Measurements from ENCODE around the gene ARL8A. TPM values are rescaled to one million over a fixed set of nuclear protein-coding genes. Genes with fewer than 3 reads are reported as not detected.

Gene ARL8A
- total and polyA plus RNA-seq, 2 donors (not counting 1 experiment from before 2014, with no cell fraction given): 67.6 to 70.7 TPM

- H3K4me1 Mint-ChIP-seq: peaks cover 62% of the 10 kb centered on the region
- ATAC-seq (ENCODE audit: low read depth) (no peak), DNase-seq (peak; percentile 33)
- TF ChIP-seq EZH2 (IDR thresholded peaks at IDR 0.05; ENCODE audit: borderline replicate concordance, insufficient read depth, low read depth, low read length, poor library complexity, severe bottlenecking): no peak
- TF ChIP-seq, protein P1, sequence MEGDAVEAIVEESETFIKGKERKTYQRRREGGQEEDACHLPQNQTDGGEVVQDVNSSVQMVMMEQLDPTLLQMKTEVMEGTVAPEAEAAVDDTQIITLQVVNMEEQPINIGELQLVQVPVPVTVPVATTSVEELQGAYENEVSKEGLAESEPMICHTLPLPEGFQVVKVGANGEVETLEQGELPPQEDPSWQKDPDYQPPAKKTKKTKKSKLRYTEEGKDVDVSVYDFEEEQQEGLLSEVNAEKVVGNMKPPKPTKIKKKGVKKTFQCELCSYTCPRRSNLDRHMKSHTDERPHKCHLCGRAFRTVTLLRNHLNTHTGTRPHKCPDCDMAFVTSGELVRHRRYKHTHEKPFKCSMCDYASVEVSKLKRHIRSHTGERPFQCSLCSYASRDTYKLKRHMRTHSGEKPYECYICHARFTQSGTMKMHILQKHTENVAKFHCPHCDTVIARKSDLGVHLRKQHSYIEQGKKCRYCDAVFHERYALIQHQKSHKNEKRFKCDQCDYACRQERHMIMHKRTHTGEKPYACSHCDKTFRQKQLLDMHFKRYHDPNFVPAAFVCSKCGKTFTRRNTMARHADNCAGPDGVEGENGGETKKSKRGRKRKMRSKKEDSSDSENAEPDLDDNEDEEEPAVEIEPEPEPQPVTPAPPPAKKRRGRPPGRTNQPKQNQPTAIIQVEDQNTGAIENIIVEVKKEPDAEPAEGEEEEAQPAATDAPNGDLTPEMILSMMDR (IDR thresholded peaks at IDR 0.05): no peak
- Histone ChIP-seq H3K27ac (ENCODE audit: low read length in 2 of 2) (no peak overlapping the region), H3K4me3 (ENCODE audit: control extremely low read depth in 1 of 5, extremely low read depth in 1 of 5, insufficient read depth in 1 of 5, low read depth in 2 of 5, low read length in 4 of 5) (no peak overlapping the region), H3K9ac (ENCODE audit: low read length) (peak overlapping the region; percentile 30), H3K79me2 (ENCODE audit: control insufficient read depth, insufficient read depth, low read length) (peaks cover 27% of the 10 kb centered on the region), H3K4me2 (replicated peaks; ENCODE audit: low read depth, low read length, poor library complexity, severe bottlenecking) (peak overlapping the region; percentile 91), H3K36me3 (replicated peaks in 1 of 2; ENCODE audit: control extremely low read depth in 1 of 2, control insufficient read depth in 1 of 2, extremely low read depth in 1 of 2, insufficient read depth in 2 of 2, low read length in 1 of 2) (no peaks in the 10 kb centered on the region), H4K20me1 (ENCODE audit: control insufficient read depth, insufficient read depth, low read length, poor library complexity, severe bottlenecking) (no peaks in the 10 kb centered on the region), H3K9me3 (ENCODE audit: control extremely low read depth in 1 of 3, control insufficient read depth in 2 of 3, insufficient read depth in 1 of 3, low read length in 2 of 3) (no peaks in the 10 kb centered on the region), H3K4me1 (ENCODE audit: control insufficient read depth in 2 of 2, insufficient read depth in 2 of 2, low read length in 2 of 2) (peaks cover 56 to 62% of the 10 kb centered on the region in 2 donors), H2AFZ (ENCODE audit: insufficient read depth, low read depth, low read length, poor library complexity, severe bottlenecking) (no peak overlapping the region), H3K27me3 (replicated peaks in 1 of 4; ENCODE audit: control extremely low read depth in 1 of 4, control insufficient read depth in 3 of 4, insufficient read depth in 4 of 4, low read length in 3 of 4) (no peaks in the 10 kb centered on the region)
- H3K27ac Mint-ChIP-seq: no peak overlapping the region
- POLR2A ChIA-PET: no interaction called here
- WGBS (ENCODE audit: insufficient coverage): 75% methylated on average over 15 of the region's 20 CpGs
- no peaks in the 10 kb centered on the region for H3K9me3 Mint-ChIP-seq (ENCODE audit: insufficient read depth)
- peaks cover 6% of the 10 kb centered on the region for H3K27me3 Mint-ChIP-seq
- intact Hi-C loops (cut with micrococcal nuclease): loop anchor here (10.0 kb wide), 3 partner anchors 181 to 799 kb away; partner anchors contain the start of genes CYB5R1 and RNPEP
- peak overlapping the region; percentile 69 for H3K4me3 Mint-ChIP-seq
- CTCF ChIA-PET: interaction anchor here (0.9 to 1.0 kb wide), 2 partner anchors 11 to 24 kb away, joined by 3 to 4 read pairs; no protein-coding TSS in a partner anchor
These were observed 20.9 kb upstream of the ARL8A start for GRCh38 chr1:202165267-202165941.

Data from B cell (primary cell).